Astrocyte of the spinal cord (primary cell): ENCODE results near the gene CTTNBP2.
A peak's percentile ranks its signal among the peaks of the same experiment; 100 is the strongest.

Experiments
- DNase-seq: peaks from one replicate; pipeline ENCODE4 v3.0.0; 2011; ENCODE audit warnings: low read depth, low spot score
- H3K4me3 ChIP-seq: 2 replicates; pipeline ENCODE4 v1.5.1; 2011; ENCODE audit warnings: low read depth, mild to moderate bottlenecking, low read length, moderate library complexity
- CTCF ChIP-seq: IDR thresholded peaks from 2 replicates; pipeline ENCODE4 v1.5.1; 2012; ENCODE audit warnings: low read depth, mild to moderate bottlenecking, low read length, inconsistent platforms
- in situ Hi-C: cut with HindIII; loops from 2 replicates; pipeline ENCODE4 v1.10.0; 2017; ENCODE audit warnings: low sequenced_read_pairs

Gene CTTNBP2

DNA sequence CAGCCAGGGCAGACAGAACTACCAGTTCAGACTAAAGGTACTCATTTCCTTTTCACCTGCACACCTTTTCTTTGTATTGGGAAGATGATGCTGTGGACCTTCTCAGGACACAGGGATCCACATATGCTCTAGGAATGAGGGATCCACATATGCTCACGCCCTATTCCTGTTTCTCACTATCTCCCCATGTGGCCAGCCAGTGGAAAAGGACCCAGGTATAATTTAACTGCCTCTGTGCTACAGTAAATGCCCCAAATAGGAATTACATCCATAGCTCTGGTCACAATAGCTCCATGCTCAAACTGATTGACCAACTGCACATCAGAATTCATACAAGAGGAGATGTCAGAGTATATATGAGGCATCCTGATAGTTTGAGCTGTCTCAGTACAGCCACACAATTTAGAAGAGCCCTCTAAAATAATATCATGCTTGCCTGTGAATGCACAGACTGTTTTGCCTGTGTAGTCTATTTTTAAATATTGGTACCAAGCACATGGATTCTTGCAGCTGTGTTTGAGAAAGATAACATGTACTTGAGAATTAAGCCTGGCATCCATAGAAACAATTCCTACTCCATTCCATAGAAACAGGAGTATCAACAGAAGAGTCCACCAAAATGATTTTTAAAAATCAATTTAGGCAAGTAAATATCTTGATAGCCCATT, 43.7 kb downstream of the CTTNBP2 start:
- H3K4me3 ChIP-seq: no peak overlapping the region
- TF ChIP-seq CTCF: no peak
- in situ Hi-C loops: no loop called here
- DNase-seq: no peak

DNA sequence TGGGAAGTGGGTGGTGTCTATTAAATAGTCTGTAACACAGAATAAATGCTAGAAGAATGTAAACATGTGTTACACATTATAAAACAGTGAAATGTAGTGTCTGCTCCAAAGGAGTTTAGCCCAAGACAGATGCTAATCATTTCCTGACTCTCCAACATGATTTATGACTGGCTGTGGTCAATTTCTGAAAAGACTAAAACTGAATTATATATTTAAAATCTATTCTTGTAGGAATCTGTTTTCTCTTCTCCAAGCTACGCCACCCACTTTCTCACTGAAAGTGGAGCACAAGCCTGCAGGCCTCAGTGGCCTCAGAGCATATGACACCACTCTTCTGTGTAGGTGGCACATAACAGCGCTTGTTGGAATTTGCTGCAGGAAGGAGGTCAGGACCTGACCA, 44.4 kb downstream of the CTTNBP2 start:
- in situ Hi-C loops: no loop called here
- no peak for TF ChIP-seq CTCF
- DNase-seq: no peak
- no peak overlapping the region for H3K4me3 ChIP-seq

DNA sequence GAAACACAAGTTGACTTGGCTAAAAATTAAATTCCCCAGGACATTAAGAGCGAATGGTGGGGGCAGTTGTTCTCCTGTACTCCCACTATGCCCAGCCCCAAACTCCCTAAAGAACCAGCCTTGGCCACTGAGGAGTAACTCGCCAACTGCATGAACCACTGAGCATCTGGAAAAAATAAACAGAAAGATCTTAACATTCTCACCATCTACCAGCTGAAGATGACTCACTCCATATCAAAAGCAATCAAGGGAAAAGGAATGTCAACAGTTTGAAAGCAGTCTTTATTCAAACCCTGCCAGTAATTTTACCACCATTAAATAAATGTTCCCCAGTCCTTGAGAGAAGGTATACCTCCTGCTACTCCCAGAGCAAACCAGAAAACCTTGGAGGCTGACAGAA, 45.4 kb downstream of the CTTNBP2 start:
- H3K4me3 ChIP-seq: no peak overlapping the region
- in situ Hi-C loops: no loop called here
- peak; percentile 90 for DNase-seq
- TF ChIP-seq CTCF: no peak

DNA sequence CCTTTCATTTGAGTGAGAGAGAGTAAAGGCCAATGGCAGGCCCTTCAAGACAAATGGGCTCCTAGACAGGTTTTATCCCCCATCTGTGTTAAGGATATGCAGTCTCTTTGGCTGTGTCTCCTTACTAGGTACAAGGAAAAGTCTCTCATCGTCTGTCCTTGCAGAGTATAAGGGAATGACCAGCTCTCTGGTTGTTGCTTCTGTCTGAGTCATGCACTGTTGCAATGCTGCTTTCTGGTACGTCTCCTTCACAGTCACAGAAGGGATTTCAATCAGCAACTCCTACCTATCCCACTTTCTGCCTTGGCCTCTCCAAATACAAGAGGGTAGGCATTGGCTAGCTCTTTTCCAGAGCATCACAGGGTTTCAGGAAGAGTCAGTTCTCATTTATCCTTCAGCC, 48.1 kb downstream of the CTTNBP2 start:
- no peak overlapping the region for H3K4me3 ChIP-seq
- in situ Hi-C loops: no loop called here
- TF ChIP-seq CTCF: no peak
- peak; percentile 64 for DNase-seq

DNA sequence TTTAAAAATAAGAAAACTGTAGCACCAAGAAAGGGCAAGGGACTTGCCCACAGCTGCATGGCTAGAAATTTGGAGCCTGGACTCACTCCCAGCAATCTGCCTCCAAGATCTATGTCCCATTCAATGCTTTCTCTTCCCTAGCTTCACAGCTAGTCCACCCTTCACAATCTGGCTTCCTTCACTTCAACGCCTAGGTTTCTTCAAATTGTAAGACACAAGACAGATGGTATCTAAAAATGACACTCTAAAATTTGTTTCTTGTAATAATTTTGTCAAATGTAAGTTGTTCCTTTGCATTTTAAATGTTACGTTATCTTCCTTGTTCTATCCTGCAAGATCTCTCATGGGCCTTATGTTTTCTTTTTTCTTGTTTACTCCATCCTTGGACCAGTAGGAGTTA, 48.6 kb downstream of the CTTNBP2 start:
- DNase-seq: no peak
- no peak for TF ChIP-seq CTCF
- no peak overlapping the region for H3K4me3 ChIP-seq
- in situ Hi-C loops: no loop called here

DNA sequence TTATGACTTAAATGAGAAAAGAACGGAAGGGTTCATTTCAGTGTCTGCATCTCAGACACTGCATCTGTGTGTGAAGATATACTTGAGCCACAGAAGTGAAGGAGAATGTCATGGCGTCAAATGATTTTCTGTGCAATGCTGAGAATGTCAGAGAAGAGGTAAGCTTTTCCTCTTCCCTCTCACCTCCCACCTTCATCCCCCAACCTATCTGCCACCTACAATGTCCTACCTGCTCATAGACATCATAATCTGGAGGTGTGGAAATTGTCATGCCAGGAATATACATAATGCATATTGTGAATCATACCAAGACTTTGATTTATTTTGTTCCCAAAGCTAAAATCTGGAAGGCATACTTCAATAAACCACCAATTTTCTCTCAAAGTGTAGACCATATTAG, 53.7 kb downstream of the CTTNBP2 start:
- H3K4me3 ChIP-seq: no peak overlapping the region
- DNase-seq: no peak
- in situ Hi-C loops: no loop called here
- no peak for TF ChIP-seq CTCF
